Left ventricle myocardium inferior (tissue), 1 donor: ENCODE results near the gene HOXC11. TPM values are rescaled to one million over a fixed set of nuclear protein-coding genes. Genes with fewer than 3 reads are reported as not detected.

Experiments
- DNase-seq: peaks from one replicate; pipeline ENCODE4 v3.0.0-alpha.2; 2020
- H3K27ac ChIP-seq: fragments of 200-600 bp; replicated peaks from 2 replicates; pipeline ENCODE4 v1.8.0; 2021
- H3K27me3 ChIP-seq: fragments of 200-600 bp; 2 replicates; pipeline ENCODE4 v1.8.0; 2021; ENCODE audit warnings: low read depth
- H3K36me3 ChIP-seq: fragments of 200-600 bp; 2 replicates; pipeline ENCODE4 v1.8.0; 2021
- H3K4me1 ChIP-seq: fragments of 200-600 bp; 2 replicates; pipeline ENCODE4 v1.8.0; 2021
- H3K4me3 ChIP-seq: fragments of 200-600 bp; 2 replicates; pipeline ENCODE4 v1.8.0; 2021; ENCODE audit warnings: mild to moderate bottlenecking, moderate library complexity
- H3K9me3 ChIP-seq: fragments of 200-600 bp; replicated peaks from 2 replicates; pipeline ENCODE4 v1.8.0; 2021
- intact Hi-C: fragments of 100-400 bp; cut with micrococcal nuclease; formaldehyde crosslinking; loops from one replicate; pipeline ENCODE4 v1.11.0; 2022
- total RNA-seq: library from RNA; stranded (reverse); fragmentation: NEBNext Ultra II Directional; extraction: Animal tissue kit (Norgen Biotek cat#: 25700); gene quantifications from one replicate; pipeline ENCODE4 v1.2.1, GENCODE V29; 2021
- TF ChIP-seq, protein P1 (sequence below): fragments of 200-600 bp; IDR thresholded peaks from 2 replicates; pipeline ENCODE4 v1.8.0; 2021; ENCODE audit warnings: antibody characterized with exemption, mild to moderate bottlenecking, borderline replicate concordance
- donor health status: DM: no; HTN: yes; CAD: no; lungs with severe emphysema.

The HOXC11 gene
- total RNA-seq, 1 donor from 2014 or later, result not detected

DNA sequence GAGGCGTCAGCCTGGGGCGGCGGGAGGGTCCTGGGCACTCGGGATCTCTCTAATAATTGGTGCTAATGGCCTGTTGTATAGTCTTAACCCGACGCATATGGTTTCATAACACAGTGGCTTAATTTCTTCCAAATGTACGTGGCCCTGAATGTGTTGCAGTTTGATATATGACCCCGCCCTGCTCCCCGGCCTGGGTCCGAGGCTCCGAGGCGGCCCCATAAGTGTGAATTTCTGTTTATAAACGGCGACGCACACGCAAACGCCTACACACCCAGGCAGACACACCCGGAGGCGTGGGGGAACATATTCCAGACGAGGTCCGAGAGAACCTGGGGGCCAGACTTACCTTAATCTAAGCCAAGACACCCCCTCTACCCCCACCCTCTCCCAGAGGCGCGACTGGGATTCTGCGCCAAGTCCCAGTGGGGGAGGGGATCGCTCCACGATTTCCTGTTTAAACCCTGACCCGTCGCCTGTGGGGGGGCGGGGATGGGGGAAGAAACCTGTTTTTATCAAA is 45.6 kb downstream of the HOXC11 start:
- intact Hi-C loops, result no loop called here
- H3K27me3 ChIP-seq, result peaks cover 100% of the 10 kb centered on the region
- no peak for DNase-seq
- TF ChIP-seq, protein P1, sequence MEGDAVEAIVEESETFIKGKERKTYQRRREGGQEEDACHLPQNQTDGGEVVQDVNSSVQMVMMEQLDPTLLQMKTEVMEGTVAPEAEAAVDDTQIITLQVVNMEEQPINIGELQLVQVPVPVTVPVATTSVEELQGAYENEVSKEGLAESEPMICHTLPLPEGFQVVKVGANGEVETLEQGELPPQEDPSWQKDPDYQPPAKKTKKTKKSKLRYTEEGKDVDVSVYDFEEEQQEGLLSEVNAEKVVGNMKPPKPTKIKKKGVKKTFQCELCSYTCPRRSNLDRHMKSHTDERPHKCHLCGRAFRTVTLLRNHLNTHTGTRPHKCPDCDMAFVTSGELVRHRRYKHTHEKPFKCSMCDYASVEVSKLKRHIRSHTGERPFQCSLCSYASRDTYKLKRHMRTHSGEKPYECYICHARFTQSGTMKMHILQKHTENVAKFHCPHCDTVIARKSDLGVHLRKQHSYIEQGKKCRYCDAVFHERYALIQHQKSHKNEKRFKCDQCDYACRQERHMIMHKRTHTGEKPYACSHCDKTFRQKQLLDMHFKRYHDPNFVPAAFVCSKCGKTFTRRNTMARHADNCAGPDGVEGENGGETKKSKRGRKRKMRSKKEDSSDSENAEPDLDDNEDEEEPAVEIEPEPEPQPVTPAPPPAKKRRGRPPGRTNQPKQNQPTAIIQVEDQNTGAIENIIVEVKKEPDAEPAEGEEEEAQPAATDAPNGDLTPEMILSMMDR, result no peak
- H3K9me3 ChIP-seq, result no peaks in the 10 kb centered on the region
- H3K4me1 ChIP-seq, result peaks cover 48% of the 10 kb centered on the region
- no peak overlapping the region for H3K27ac ChIP-seq
- H3K36me3 ChIP-seq, result no peaks in the 10 kb centered on the region
- peak overlapping the region; percentile 66 for H3K4me3 ChIP-seq

DNA sequence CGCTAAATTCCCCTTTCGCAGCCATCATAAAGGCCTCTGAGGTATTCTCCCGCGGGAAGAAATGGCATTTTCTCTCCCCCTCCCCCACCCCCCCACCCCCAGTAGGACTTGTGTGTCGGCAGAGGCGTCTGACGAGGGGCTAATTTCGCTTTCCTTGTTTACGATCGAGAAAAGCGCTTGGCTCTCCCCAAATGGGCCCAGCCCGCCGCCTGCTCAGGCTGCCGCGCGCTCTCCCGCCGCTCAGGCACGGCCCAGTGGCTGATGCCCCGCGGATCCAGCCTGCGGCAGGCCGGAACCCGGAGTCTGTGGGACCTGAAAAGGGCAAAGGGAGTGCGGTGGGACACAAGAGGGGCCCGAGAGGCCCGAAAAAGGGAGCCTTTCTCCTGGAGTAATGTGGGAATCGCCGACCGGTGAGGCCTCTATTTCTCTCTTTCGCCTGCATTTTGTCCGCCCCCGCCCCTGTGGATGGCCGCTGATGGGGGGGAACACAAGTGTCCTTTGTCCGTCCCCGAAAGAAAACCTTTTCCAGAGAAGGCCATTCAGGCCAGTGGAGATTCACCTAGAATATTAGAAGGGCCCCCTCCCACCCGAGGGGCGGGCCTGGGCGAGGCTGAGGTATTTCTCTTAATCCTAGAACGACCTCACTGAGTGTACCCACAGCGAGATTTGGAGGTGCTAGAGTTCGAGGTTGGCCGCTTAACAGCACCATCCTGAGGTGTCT is 46.3 kb downstream of the HOXC11 start:
- peaks cover 100% of the 10 kb centered on the region for H3K27me3 ChIP-seq

DNA sequence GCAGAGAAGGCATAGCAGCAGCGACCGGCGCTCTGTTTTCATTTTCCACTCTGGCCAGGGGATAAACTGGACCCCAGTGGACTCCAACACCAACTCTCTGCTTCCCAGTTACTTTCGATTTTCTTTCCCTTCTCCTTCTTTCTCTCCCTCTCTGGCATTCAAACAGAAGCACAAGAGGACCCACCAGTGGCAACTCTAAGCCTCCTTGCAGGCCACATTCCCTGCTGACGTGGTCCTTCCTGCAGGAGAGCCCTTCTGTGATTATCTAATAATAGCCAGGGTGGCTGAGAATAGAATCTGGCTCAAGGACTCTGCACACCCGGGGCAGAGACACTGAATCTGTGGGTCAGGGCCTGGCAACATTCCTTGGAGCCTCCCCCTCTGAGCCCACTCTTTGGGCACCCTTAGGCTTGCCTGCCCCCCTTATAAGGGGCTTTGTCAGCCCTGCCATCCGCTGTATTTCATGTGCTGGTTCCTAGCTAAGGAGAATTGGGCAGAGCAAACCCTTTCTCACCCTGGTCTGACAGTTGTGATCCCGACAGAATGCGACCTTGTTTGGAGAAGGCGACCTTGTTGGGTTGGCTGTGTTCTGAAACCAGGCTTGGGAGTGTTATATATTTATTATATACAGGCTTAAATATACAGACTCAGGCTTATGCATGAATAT is 47.1 kb downstream of the HOXC11 start:
- Histone ChIP-seq H3K27me3 (peaks cover 100% of the 10 kb centered on the region), H3K9me3 (no peaks in the 10 kb centered on the region), H3K27ac (peak overlapping the region; percentile 74), H3K4me1 (peaks cover 41% of the 10 kb centered on the region), H3K36me3 (no peaks in the 10 kb centered on the region), H3K4me3 (peak overlapping the region; percentile 40)
- intact Hi-C loops, result no loop called here
- TF ChIP-seq, protein P1, result no peak
- DNase-seq, result no peak

More for the DNA sequence above, 46.3 kb downstream of the HOXC11 start:
- intact Hi-C loops, result no loop called here
- Histone ChIP-seq H3K4me3 (peak overlapping the region; percentile 66), H3K27ac (peak overlapping the region; percentile 74), H3K9me3 (no peaks in the 10 kb centered on the region), H3K4me1 (peaks cover 47% of the 10 kb centered on the region), H3K36me3 (no peaks in the 10 kb centered on the region)
- TF ChIP-seq, protein P1, result no peak
- DNase-seq, result no peak

DNA sequence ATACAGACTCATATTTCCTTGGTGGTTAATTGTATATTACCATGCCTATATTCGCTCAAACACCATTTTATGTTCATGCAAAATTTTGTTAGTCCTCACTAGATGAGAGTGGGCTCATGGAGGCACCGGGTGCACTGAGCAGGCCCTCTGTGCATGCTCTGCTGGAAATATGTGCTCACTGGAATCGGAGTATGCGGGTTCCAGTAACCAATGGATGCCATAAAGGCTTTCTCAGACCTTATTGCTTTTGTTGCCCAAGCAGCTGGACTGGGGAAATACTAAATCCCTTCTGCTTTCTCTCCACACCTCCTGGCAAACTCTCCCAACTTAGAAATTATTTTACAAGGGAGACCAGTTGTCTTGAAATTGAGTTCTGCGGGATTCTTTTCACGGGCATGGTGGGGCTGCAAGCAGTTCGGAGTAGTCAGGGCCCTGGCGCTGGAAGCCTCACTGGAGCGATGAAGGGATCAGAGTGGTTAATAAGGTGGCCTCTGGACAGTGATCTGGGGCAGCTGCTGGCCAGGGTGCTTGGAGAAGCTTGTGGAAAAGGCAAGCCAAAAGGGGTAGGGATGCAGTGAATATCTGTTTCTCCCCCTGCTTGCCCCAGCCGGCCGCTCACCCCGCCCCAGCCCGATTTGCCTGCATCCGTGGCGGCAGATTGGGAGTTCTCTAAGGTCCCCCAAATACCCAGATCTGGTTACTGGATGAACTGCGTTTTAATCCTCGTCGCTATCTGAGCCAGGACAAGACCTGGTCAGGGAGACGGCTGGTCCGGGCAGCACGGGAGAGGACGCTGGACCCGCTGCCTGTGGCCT is 47.9 kb downstream of the HOXC11 start:
- no peaks in the 10 kb centered on the region for H3K36me3 ChIP-seq
- TF ChIP-seq, protein P1, result no peak
- DNase-seq, result no peak
- peaks cover 100% of the 10 kb centered on the region for H3K27me3 ChIP-seq
- H3K27ac ChIP-seq, result peak overlapping the region; percentile 74
- H3K4me3 ChIP-seq, result peak overlapping the region; percentile 40
- intact Hi-C loops, result no loop called here
- H3K4me1 ChIP-seq, result peaks cover 41% of the 10 kb centered on the region
- H3K9me3 ChIP-seq, result no peaks in the 10 kb centered on the region

DNA sequence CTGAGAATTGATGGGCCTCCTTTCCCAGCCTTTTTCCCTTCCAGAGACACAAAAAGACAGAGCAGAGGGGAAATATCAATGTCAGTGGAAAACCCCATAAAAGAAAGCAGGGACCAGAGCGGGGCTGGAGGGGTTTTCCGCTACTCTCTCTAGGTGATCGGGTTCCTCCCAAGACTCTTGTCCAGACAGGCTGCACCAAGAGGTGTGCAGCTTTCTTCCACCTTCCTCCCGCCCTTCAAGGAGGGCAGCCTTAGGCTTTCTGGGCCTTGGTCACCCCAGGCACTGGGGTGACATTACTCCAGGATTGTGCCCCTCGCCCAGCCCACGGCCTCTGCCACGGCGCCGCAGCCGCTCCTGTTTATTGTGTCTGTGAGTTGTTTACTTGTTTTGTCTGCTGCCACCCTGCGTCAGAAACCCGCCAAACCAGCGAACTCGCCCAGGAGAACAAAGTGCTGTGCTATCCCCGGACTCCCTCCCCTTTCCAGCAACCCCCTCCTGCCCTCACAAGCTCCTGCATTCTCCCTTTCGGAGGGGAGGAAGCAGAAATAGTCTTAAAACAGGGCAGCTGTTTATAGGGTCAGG is 48.6 kb downstream of the HOXC11 start:
- TF ChIP-seq, protein P1, result no peak
- H3K4me3 ChIP-seq, result no peak overlapping the region
- peaks cover 39% of the 10 kb centered on the region for H3K4me1 ChIP-seq
- no peak for DNase-seq
- H3K27me3 ChIP-seq, result peaks cover 100% of the 10 kb centered on the region
- intact Hi-C loops, result no loop called here
- H3K9me3 ChIP-seq, result no peaks in the 10 kb centered on the region
- no peak overlapping the region for H3K27ac ChIP-seq
- H3K36me3 ChIP-seq, result no peaks in the 10 kb centered on the region
